IMR-90 (cell line): ENCODE data around the gene CAPS. TPM values are rescaled to one million over a fixed set of nuclear protein-coding genes. Genes with fewer than 3 reads are reported as not detected.

ENCODE experiments used
- ATAC-seq: fragments of 200-7000 bp; cut with Tn5 transposase; 2 replicates; pipeline ENCODE4 v1.9.1; 2020; ENCODE audit warnings: low read depth, mild to moderate bottlenecking, moderate library complexity
- BruUV-seq: library from RNA; stranded (reverse); fragments of 400-500 nt; replicated peaks from 2 replicates; lab custom pipeline; 2021; lab: Mats Ljungman, UMichigan
- CTCF ChIA-PET: fragments of 300-600 bp; formaldehyde crosslinking; extraction: SDS; loops from one replicate; lab custom pipeline; 2021; ENCODE audit warnings: antibody characterized with exemption; lab: Yijun Ruan, JAX
- POLR2A ChIA-PET: fragments of 300-600 bp; sonication (Branson Sonifier 250); formaldehyde crosslinking; loops from one replicate; lab custom pipeline; 2022; ENCODE audit warnings: antibody characterized with exemption; ENCODE audit not compliant: unreplicated experiment; lab: Charles Lee
- DNase-seq: peaks from one replicate; pipeline ENCODE4 v3.0.0; 2013
- H2AFZ ChIP-seq: replicated peaks from 2 replicates; pipeline ENCODE3; 2013; ENCODE audit warnings: low read length, mild to moderate bottlenecking; ENCODE audit not compliant: poor library complexity
- H2AK5ac ChIP-seq: 2 replicates; pipeline ENCODE4 v1.6.1; 2013; ENCODE audit warnings: low read depth, low read length, inconsistent platforms
- H2AK9ac ChIP-seq: replicated peaks from 2 replicates; pipeline ENCODE3; 2013; ENCODE audit warnings: mild to moderate bottlenecking, low read depth, low read length, moderate library complexity; ENCODE audit not compliant: poor library complexity
- H2BK120ac ChIP-seq: 2 replicates; pipeline ENCODE4 v1.6.1; 2013; ENCODE audit warnings: low read depth, low read length, inconsistent platforms
- H2BK15ac ChIP-seq: 3 replicates; pipeline ENCODE4 v1.6.1; 2013; ENCODE audit warnings: low read depth, low read length, inconsistent platforms
- H2BK20ac ChIP-seq: 2 replicates; pipeline ENCODE4 v1.6.1; 2013; ENCODE audit warnings: low read depth, mild to moderate bottlenecking, inconsistent platforms, low read length, moderate library complexity
- H2BK5ac ChIP-seq: 2 replicates; pipeline ENCODE4 v1.6.1; 2013; ENCODE audit warnings: mild to moderate bottlenecking, low read depth, low read length, inconsistent platforms; ENCODE audit not compliant: poor library complexity, severe bottlenecking
- H3K14ac ChIP-seq: replicated peaks from 2 replicates; pipeline ENCODE4 v1.6.1; 2013; ENCODE audit warnings: low read depth, low read length, inconsistent platforms
- H3K18ac ChIP-seq: 2 replicates; pipeline ENCODE4 v1.6.1; 2013; ENCODE audit warnings: low read depth, low read length, control low read depth
- H3K23ac ChIP-seq: 2 replicates; pipeline ENCODE4 v1.6.1; 2013; ENCODE audit warnings: low read depth, low read length, inconsistent platforms
- H3K27ac ChIP-seq: 2 replicates; pipeline ENCODE4 v1.5.1; 2013; ENCODE audit warnings: mild to moderate bottlenecking, control low read depth, low read length; ENCODE audit not compliant: insufficient read depth
- H3K27me3 ChIP-seq: 2 replicates; pipeline ENCODE4 v1.6.1; 2013; ENCODE audit warnings: low read length; ENCODE audit not compliant: control insufficient read depth, insufficient read depth
- H3K36me3 ChIP-seq: 2 replicates; pipeline ENCODE4 v1.6.1; 2013; ENCODE audit warnings: low read length, mixed read lengths; ENCODE audit not compliant: control insufficient read depth, insufficient read depth
- H3K4ac ChIP-seq: 2 replicates; pipeline ENCODE4 v1.6.1; 2013; ENCODE audit warnings: low read depth, low read length, inconsistent platforms
- H3K4me1 ChIP-seq: 2 replicates; pipeline ENCODE4 v1.6.1; 2013; ENCODE audit warnings: low read length, mixed read lengths; ENCODE audit not compliant: control insufficient read depth, insufficient read depth
- H3K4me2 ChIP-seq: 2 replicates; pipeline ENCODE4 v1.6.1; 2013; ENCODE audit warnings: low read depth, mild to moderate bottlenecking, control low read depth, low read length, moderate library complexity
- H3K4me3 ChIP-seq: 2 replicates; pipeline ENCODE4 v1.5.1; 2013; ENCODE audit warnings: low read depth, mild to moderate bottlenecking, control low read depth, low read length, moderate library complexity; ENCODE audit not compliant: insufficient read depth
- H3K56ac ChIP-seq: 2 replicates; pipeline ENCODE4 v1.6.1; 2013; ENCODE audit warnings: low read length, inconsistent platforms; ENCODE audit not compliant: insufficient read depth; ENCODE audit errors: extremely low read depth
- H3K79me1 ChIP-seq, 2 experiments: 2 replicates each; pipeline ENCODE4 v1.6.1; 2013; ENCODE audit warnings: low read length in 2 of 2, inconsistent platforms in 1 of 2, low read depth in 1 of 2
- H3K9ac ChIP-seq: 2 replicates; pipeline ENCODE4 v1.6.1; 2013; ENCODE audit warnings: low read depth, low read length, control low read depth
- H3K9me1 ChIP-seq: 2 replicates; pipeline ENCODE4 v1.6.1; 2013; ENCODE audit warnings: low read length, inconsistent platforms; ENCODE audit not compliant: insufficient read depth
- H3K9me3 ChIP-seq: 2 replicates; pipeline ENCODE4 v1.6.1; 2013; ENCODE audit warnings: low read length; ENCODE audit not compliant: control insufficient read depth, insufficient read depth
- H4K20me1 ChIP-seq: 2 replicates; pipeline ENCODE4 v1.6.1; 2013; ENCODE audit warnings: low read length, inconsistent platforms; ENCODE audit not compliant: insufficient read depth
- H4K5ac ChIP-seq: 2 replicates; pipeline ENCODE4 v1.6.1; 2013; ENCODE audit warnings: mild to moderate bottlenecking, low read depth, low read length, control low read depth
- H4K8ac ChIP-seq, 2 experiments: 2 replicates each; pipeline ENCODE4 v1.6.1; 2013; ENCODE audit warnings: low read depth in 2 of 2, low read length in 2 of 2, control low read depth in 1 of 2, inconsistent platforms in 1 of 2
- H4K91ac ChIP-seq: 2 replicates; pipeline ENCODE4 v1.6.1; 2013; ENCODE audit warnings: low read depth, low read length, inconsistent platforms; ENCODE audit not compliant: insufficient read depth
- BHLHE40 ChIP-seq: fragments of 150-350 bp; IDR thresholded peaks from 2 replicates; pipeline ENCODE4 v1.6.1; 2016; ENCODE audit warnings: mild to moderate bottlenecking, low read depth, low read length
- CHD1 ChIP-seq: IDR thresholded peaks from 2 replicates; pipeline ENCODE4 v1.6.1; 2012; ENCODE audit warnings: low read depth, low read length, improper control_type of control experiment
- CTCF ChIP-seq: conservative IDR thresholded peaks from 2 replicates; pipeline ENCODE4 v1.5.1; 2012; ENCODE audit warnings: mild to moderate bottlenecking, low read depth, low read length, improper control_type of control experiment
- FOS ChIP-seq: fragments of 150-350 bp; IDR thresholded peaks from 2 replicates; pipeline ENCODE4 v1.6.1; 2016; ENCODE audit warnings: low read depth, low read length
- MAFK ChIP-seq: IDR thresholded peaks from 2 replicates; pipeline ENCODE4 v1.6.1; 2012; ENCODE audit warnings: low read depth, low read length, improper control_type of control experiment
- MXI1 ChIP-seq: IDR thresholded peaks from 2 replicates; pipeline ENCODE4 v1.6.1; 2012; ENCODE audit warnings: low read depth, mild to moderate bottlenecking, low read length, moderate library complexity, borderline replicate concordance
- NFE2L2 ChIP-seq: fragments of 150-350 bp; IDR thresholded peaks from 2 replicates; pipeline ENCODE4 v1.6.1; 2016; ENCODE audit warnings: low read depth, mild to moderate bottlenecking, low read length
- RFX5 ChIP-seq: IDR thresholded peaks from 2 replicates; pipeline ENCODE4 v1.8.0; 2012; ENCODE audit warnings: low read depth, mild to moderate bottlenecking, low read length, moderate library complexity
- SMC3 ChIP-seq: fragments of 150-350 bp; IDR thresholded peaks from 2 replicates; pipeline ENCODE4 v1.6.1; 2016; ENCODE audit warnings: low read depth, mild to moderate bottlenecking, antibody characterized with exemption, low read length, moderate library complexity
- WGBS, 2 experiments: methylation state at CpG; one replicate each; pipeline versions ENCODE4 v1.1.5 to v1.1.7; 2013; ENCODE audit warnings: missing lambda C conversion rate in 2 of 2; ENCODE audit not compliant: insufficient read length in 1 of 2; ENCODE audit errors: extremely low coverage in 2 of 2; 5-methylcytosine and 5-hydroxymethylcytosine counted together
- dilution Hi-C: fragments of 300-500 bp; cut with HindIII; formaldehyde crosslinking; loops from one replicate; pipeline ENCODE4 v1.14.3; 2018; ENCODE audit warnings: low sequenced_read_pairs; ENCODE audit not compliant: unreplicated experiment
- in situ Hi-C: fragments of 300-500 bp; cut with MboI; formaldehyde crosslinking; loops from 3 replicates; pipeline ENCODE4 v1.14.3; 2019; ENCODE audit warnings: low sequenced_read_pairs, inconsistent platforms, mixed read lengths
- intact Hi-C: fragments of 100-400 bp; cut with micrococcal nuclease; formaldehyde crosslinking; loops from 2 replicates; pipeline ENCODE4 v1.10.0; 2022
- polyA plus RNA-seq, 3 experiments: library from polyadenylated mRNA; depleted of rRNA; stranded (reverse); fragments of >200 nt; gene quantifications; 2 replicates each; pipeline ENCODE4 v1.2.3, GENCODE V29; 2012; ENCODE audit warnings: low replicate concordance in 1 of 3
- total RNA-seq: library from RNA; depleted of rRNA; stranded (reverse); fragments of >200 nt; gene quantifications from 2 replicates; pipeline ENCODE4 v1.2.3, GENCODE V29; 2012

CAPS gene
- total and polyA plus RNA-seq, 2 of the 4 experiments (the other 2 are of a cell fraction) = 0.54 to 4.9 TPM

GRCh38 chr19:5949792-5950305 is 35.8 kb downstream of the CAPS start:
- peaks cover 65% of the 10 kb centered on the region for H4K20me1 ChIP-seq
- no peak overlapping the region for H3K4ac ChIP-seq
- DNase-seq = no peak
- WGBS, 2 experiments = 94% methylated on average over 11 of the region's 13 CpGs; no CpG with 5 or more reads in 1 of the 2 experiments
- H4K91ac ChIP-seq = no peak overlapping the region
- no peak for ATAC-seq
- no peak overlapping the region for H3K4me3 ChIP-seq
- no peak overlapping the region for H3K23ac ChIP-seq
- BruUV-seq = no TSS peak
- in situ Hi-C loops = no loop called here
- no peak for TF ChIP-seq CTCF
- TF ChIP-seq MXI1 = no peak
- no peak for TF ChIP-seq BHLHE40
- TF ChIP-seq NFE2L2 = no peak
- no peak for TF ChIP-seq CHD1
- no peak for TF ChIP-seq SMC3
- TF ChIP-seq RFX5 = no peak
- TF ChIP-seq FOS = no peak
- no peak for TF ChIP-seq MAFK
- H3K27ac ChIP-seq = no peak overlapping the region
- peaks cover 52% of the 10 kb centered on the region for H3K4me1 ChIP-seq
- no peak overlapping the region for H4K8ac ChIP-seq
- no peaks in the 10 kb centered on the region for H3K9me3 ChIP-seq
- no peak overlapping the region for H2BK20ac ChIP-seq
- H3K14ac ChIP-seq = no peak overlapping the region
- no peak overlapping the region for H2BK120ac ChIP-seq
- H3K9me1 ChIP-seq = peaks cover 45% of the 10 kb centered on the region
- H2BK5ac ChIP-seq = no peak overlapping the region
- ChIA-PET POLR2A (no interaction called here), CTCF (no interaction called here)
- H2BK15ac ChIP-seq = no peak overlapping the region
- H3K4me2 ChIP-seq = no peak overlapping the region
- H3K27me3 ChIP-seq = no peaks in the 10 kb centered on the region
- intact Hi-C loops = no loop called here
- dilution Hi-C loops = no loop called here
- no peak overlapping the region for H4K5ac ChIP-seq
- H3K18ac ChIP-seq = no peak overlapping the region
- H2AK5ac ChIP-seq = no peak overlapping the region; the same call in 1 of the 2 replicates
- H3K36me3 ChIP-seq = peaks cover 22% of the 10 kb centered on the region
- H3K9ac ChIP-seq = no peak overlapping the region
- H3K79me1 ChIP-seq = peaks cover 55 to 98% of the 10 kb centered on the region in 2 experiments
- no peak overlapping the region for H3K56ac ChIP-seq
- no peak overlapping the region for H2AFZ ChIP-seq
- no peak overlapping the region for H2AK9ac ChIP-seq
